Fibroblast of pulmonary artery (primary cell): ENCODE measurements around the gene ARG2.
A peak's percentile ranks its signal among the peaks of the same experiment; 100 is the strongest.

Source experiments
- DNase-seq: peaks from one replicate; pipeline ENCODE4 v3.0.0-alpha.2; 2010; ENCODE audit warnings: low read depth
- H3K4me3 ChIP-seq: replicated peaks from 2 replicates; pipeline ENCODE4 v1.5.1; 2011; ENCODE audit warnings: low read depth, mild to moderate bottlenecking, control low read depth, low read length, moderate library complexity
- TF ChIP-seq, protein P1 (sequence below): IDR thresholded peaks from 2 replicates; pipeline ENCODE4 v1.5.1; 2011; ENCODE audit warnings: mild to moderate bottlenecking, control low read depth, low read length, inconsistent platforms; ENCODE audit errors: missing control alignments

ARG2 gene

GRCh38 chr14:67579040-67579439 lies 40.7 kb upstream of the ARG2 start:
- no peak for DNase-seq
- TF ChIP-seq, protein P1, sequence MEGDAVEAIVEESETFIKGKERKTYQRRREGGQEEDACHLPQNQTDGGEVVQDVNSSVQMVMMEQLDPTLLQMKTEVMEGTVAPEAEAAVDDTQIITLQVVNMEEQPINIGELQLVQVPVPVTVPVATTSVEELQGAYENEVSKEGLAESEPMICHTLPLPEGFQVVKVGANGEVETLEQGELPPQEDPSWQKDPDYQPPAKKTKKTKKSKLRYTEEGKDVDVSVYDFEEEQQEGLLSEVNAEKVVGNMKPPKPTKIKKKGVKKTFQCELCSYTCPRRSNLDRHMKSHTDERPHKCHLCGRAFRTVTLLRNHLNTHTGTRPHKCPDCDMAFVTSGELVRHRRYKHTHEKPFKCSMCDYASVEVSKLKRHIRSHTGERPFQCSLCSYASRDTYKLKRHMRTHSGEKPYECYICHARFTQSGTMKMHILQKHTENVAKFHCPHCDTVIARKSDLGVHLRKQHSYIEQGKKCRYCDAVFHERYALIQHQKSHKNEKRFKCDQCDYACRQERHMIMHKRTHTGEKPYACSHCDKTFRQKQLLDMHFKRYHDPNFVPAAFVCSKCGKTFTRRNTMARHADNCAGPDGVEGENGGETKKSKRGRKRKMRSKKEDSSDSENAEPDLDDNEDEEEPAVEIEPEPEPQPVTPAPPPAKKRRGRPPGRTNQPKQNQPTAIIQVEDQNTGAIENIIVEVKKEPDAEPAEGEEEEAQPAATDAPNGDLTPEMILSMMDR: no peak
- no peak overlapping the region for H3K4me3 ChIP-seq

DNA sequence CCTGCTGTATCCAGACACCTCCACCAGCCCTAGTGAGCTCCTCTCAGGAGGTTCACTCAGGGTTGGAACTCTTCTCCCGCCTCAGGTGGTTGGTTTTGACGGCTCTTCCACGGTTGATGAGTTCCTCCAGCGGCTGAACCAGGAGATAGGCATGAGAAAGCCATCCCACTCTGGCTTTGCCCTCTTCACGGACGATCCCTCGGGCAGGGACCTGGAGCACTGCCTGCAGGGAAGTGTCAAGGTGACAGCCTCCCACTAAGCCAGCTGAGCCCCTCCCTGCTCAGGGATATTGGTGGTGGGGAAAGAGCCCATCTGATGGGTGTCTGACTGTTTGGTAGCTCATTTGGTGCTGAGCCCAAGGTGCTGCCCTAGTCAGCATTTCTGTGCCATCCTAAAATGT lies 40.1 kb upstream of the ARG2 start:
- DNase-seq: no peak
- TF ChIP-seq, protein P1: no peak
- no peak overlapping the region for H3K4me3 ChIP-seq

DNA sequence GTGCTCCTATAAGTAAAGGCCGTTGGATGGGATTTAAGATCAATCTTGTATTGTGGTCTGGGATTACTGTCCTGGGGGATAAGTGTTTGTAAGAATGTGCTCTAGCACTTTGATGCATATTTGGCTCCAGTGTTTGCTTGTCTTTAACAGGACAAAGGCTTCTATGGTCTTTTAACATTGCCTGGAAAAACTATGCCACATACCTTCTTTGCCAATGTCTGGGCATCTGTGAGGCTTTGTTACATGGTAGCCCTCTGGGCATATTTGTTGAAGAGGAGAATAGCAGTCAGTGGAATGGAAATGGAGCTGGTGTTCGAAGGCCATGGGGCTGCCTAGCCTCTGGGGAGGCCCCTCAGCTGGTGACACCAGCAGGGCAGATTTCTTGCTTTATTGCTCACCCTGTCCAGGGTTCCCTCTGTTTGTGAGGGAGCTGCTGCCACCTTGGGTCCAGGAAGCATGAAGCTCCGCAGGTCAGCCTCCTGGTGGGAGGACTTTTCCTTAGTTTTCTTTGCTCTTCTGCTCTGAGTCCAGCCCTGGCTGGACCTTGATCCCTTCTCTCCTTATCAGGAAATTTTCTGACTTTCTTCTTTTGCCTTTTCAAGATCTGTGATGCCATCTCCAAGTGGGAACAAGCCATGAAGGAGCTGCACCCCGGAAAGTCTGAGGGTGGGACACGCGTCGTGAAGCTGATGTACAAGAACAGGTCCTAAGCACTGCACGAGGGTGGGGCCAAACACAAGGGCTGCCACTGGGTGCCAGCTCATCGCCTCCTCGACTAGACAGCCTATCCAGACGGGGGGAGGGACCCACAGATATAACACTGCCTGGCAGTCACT lies 39.2 kb upstream of the ARG2 start:
- H3K4me3 ChIP-seq: no peak overlapping the region
- TF ChIP-seq, protein P1: no peak
- no peak for DNase-seq

DNA sequence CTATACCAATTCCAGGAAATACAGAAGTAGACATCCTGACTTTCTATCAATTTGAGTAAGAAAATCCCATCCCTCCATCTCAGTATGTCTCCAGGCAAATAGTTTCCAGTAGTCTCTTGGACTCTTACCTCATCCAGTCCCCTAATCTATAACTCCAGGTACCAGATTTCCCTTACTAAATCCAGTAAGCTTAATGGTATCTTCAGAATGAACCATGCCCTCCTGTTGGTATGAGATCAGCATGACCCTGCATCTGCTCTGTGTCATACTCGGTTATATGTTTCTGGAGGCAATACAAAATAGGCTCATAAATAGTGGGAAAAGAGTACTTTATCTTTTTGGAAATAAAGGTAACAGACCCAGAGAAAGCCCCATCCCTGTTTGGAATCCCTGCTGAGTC lies 38.1 kb upstream of the ARG2 start:
- H3K4me3 ChIP-seq: no peak overlapping the region
- no peak for DNase-seq
- TF ChIP-seq, protein P1: no peak

DNA sequence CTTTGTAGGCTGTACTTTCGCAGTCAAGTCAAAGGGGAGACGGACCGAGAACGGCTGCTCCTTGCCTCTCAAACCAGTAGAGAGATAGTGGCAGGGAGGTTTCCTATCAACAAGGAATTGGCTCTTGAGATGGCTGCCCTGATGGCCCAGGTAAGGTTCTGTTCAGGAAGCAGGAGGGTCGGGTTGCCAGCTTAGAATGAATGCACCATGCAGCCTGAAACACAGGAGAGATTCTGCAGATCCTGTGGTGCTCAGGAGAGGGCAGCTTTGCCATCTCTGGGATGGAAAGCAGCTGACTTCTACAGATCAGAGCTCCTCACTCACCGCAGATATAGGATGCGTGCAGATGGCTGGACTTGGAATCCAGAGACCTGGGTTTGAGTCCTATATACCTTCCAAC lies 37.7 kb upstream of the ARG2 start:
- TF ChIP-seq, protein P1: no peak
- no peak overlapping the region for H3K4me3 ChIP-seq
- DNase-seq: no peak

DNA sequence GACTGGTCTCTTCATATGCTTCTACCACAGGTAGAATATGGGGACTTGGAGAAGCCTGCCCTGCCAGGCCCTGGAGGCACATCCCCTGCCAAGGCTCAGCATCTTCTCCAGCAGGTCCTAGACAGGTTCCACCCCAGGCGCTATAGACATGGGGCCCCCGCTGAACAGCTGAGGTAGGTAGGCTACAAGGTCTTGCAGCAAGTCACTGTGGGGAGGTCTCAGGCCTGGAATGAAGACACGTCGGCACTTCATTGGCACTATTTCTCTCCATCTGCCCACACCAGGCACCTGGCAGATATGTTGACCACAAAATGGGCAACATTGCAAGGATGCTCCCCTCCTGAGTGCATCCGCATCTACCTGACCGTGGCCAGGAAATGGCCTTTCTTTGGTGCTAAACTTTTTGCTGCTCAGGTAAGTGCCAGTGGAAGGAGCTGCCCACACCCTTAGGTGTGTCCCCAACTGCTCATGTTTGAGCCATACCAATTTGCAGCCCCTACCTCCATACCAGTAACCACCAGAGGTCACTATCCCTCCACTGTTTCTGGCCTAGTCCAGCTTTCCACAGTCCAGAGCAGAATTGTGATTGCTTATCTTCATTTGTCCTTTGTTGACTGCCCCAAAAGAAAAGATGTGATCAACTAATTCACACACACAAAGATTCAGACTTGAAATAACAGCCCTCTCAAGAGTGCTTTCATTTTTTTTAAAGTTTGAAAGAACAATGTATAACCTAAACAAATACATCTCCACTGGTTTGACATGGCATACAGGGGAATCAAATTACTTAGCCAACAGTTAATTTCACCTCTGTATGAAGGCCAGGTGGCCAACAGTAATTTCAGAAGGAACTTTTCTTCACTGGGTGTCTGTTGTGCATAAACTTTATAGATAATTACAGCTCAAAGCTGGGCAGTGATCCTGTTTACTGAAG lies 35.7 kb upstream of the ARG2 start:
- TF ChIP-seq, protein P1: peak; percentile 87
- no peak overlapping the region for H3K4me3 ChIP-seq
- DNase-seq: peak; percentile 67
